AG04450 (cell line): Measurements from ENCODE around the gene CASQ1. TPM values are rescaled to one million over a fixed set of nuclear protein-coding genes. Genes with fewer than 3 reads are reported as not detected.

Source experiments
- CTCF ChIA-PET: fragments of 300-600, 350-600 bp; formaldehyde crosslinking; extraction: SDS; loops from one replicate; lab custom pipeline; 2022; ENCODE audit warnings: antibody characterized with exemption, inconsistent platforms; lab: Charles Lee
- POLR2A ChIA-PET: fragments of 350-600 bp; formaldehyde crosslinking; extraction: SDS; loops from one replicate; lab custom pipeline; 2021; ENCODE audit warnings: antibody characterized with exemption, inconsistent platforms; lab: Yijun Ruan, JAX
- DNase-seq: peaks from one replicate; pipeline ENCODE4 v3.0.0-alpha.2; 2011; ENCODE audit warnings: low read depth, low spot score
- H3K27ac ChIP-seq: one replicate; pipeline ENCODE4 v1.5.1; 2012; ENCODE audit warnings: low read depth, low read length, control low read depth
- H3K27me3 ChIP-seq: one replicate; pipeline ENCODE4 v1.6.0; 2012; ENCODE audit warnings: low read length; ENCODE audit not compliant: control insufficient read depth, insufficient read depth
- H3K4me3 ChIP-seq: 2 replicates; pipeline ENCODE4 v1.5.1; 2011; ENCODE audit warnings: mild to moderate bottlenecking, low read depth, low read length, control low read depth
- H3K9me3 ChIP-seq: 2 replicates; pipeline ENCODE4 v1.5.1; 2012; ENCODE audit warnings: low read length; ENCODE audit not compliant: control insufficient read depth, insufficient read depth
- polyA plus RNA-seq: library from polyadenylated mRNA; depleted of rRNA; stranded (reverse); fragments of >200 nt; gene quantifications from 2 replicates; pipeline ENCODE4 v1.2.3, GENCODE V29; 2011; rRNA removed
- TF ChIP-seq, protein P1 (sequence below): IDR thresholded peaks from 2 replicates; pipeline ENCODE4 v1.5.1; 2011; ENCODE audit warnings: low read depth, low read length, control low read depth, inconsistent platforms

CASQ1 gene
- polyA plus RNA-seq, 1 experiment = 0.17 TPM

DNA sequence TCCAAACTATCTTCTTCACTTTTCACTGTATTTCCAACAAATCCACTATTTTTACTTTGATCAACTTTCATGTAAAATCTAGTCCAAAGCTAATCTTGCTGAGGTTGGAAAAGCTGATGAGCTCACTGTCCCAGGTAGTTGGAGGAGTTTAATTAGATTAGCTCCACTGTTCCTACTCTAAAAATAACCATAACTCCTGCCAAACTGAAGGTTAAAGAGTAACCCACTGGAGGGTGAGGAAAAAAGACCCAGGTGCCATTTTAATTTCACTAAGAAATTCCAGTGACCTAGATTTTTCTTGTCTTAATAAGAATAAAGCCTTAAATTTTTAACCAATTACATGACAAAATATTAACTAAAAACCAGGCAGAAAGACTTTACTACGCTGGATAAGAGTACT is 56.7 kb downstream of the CASQ1 start:
- ChIA-PET POLR2A (no interaction called here), CTCF (interaction anchor here (0.9 to 7.5 kb wide), 5 partner anchors 18 to 56 kb away, joined by 3 to 147 read pairs (median 6); partner anchors contain the start of gene CASQ1)
- Histone ChIP-seq H3K4me3 (no peak overlapping the region), H3K9me3 (no peaks in the 10 kb centered on the region), H3K27me3 (no peaks in the 10 kb centered on the region), H3K27ac (no peak overlapping the region)
- TF ChIP-seq, protein P1, sequence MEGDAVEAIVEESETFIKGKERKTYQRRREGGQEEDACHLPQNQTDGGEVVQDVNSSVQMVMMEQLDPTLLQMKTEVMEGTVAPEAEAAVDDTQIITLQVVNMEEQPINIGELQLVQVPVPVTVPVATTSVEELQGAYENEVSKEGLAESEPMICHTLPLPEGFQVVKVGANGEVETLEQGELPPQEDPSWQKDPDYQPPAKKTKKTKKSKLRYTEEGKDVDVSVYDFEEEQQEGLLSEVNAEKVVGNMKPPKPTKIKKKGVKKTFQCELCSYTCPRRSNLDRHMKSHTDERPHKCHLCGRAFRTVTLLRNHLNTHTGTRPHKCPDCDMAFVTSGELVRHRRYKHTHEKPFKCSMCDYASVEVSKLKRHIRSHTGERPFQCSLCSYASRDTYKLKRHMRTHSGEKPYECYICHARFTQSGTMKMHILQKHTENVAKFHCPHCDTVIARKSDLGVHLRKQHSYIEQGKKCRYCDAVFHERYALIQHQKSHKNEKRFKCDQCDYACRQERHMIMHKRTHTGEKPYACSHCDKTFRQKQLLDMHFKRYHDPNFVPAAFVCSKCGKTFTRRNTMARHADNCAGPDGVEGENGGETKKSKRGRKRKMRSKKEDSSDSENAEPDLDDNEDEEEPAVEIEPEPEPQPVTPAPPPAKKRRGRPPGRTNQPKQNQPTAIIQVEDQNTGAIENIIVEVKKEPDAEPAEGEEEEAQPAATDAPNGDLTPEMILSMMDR = no peak
- no peak for DNase-seq

DNA sequence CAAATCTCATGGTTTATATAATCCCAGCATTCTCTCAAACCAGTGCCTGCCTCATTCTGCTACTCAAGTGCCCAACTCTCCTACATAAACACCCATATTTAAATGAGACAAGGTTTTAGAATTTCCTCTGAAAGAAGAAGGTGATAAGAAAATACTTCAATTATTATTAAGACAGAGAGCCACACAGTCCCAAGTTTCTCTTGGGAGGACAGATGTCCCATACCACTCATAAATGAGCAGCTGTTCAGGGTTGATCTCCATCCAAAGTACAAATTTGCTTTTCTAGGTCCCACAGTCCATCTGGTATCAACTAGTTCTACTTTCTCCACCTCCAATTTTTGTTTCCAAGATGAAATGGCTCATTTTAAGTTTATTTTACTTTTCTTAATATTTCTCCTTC is 60.6 kb downstream of the CASQ1 start:
- H3K27ac ChIP-seq = no peak overlapping the region
- CTCF ChIA-PET = interaction anchor here (1.0 to 8.0 kb wide), 19 partner anchors 9 to 165 kb away, joined by 3 to 147 read pairs (median 19); partner anchors contain the start of genes CASQ1, DCAF8 and IGSF8
- no peak for DNase-seq
- no peaks in the 10 kb centered on the region for H3K9me3 ChIP-seq
- no peak overlapping the region for H3K4me3 ChIP-seq
- no peaks in the 10 kb centered on the region for H3K27me3 ChIP-seq
- TF ChIP-seq, protein P1 = no peak
- POLR2A ChIA-PET = no interaction called here

Other genes starting within 250 kb of the CASQ1 start
- not detected in 2 replicates for gene IGSF9, start 245.0 kb upstream of the CASQ1 start, polyA plus RNA-seq
- 0.11 TPM in 1 of 2 replicates, not detected in the other for gene SLAMF9, start 236.3 kb upstream of the CASQ1 start, polyA plus RNA-seq
- 5.1 and 6.6 TPM in 2 replicates for gene PIGM, start 158.6 kb upstream of the CASQ1 start, polyA plus RNA-seq
- not detected in 2 replicates for gene KCNJ10, start 120.4 kb upstream of the CASQ1 start, polyA plus RNA-seq
- not detected in 2 replicates for gene KCNJ9, start 109.0 kb upstream of the CASQ1 start, polyA plus RNA-seq
- gene IGSF8, start 92.0 kb upstream of the CASQ1 start, polyA plus RNA-seq = 12.7 and 18.8 TPM in 2 replicates
- 6.2 and 6.5 TPM in 2 replicates for gene ATP1A2, start 74.8 kb upstream of the CASQ1 start, polyA plus RNA-seq
- gene ATP1A4, start 39.0 kb upstream of the CASQ1 start, polyA plus RNA-seq = not detected in 2 replicates
- gene PEA15, start 14.8 kb downstream of the CASQ1 start, polyA plus RNA-seq = 512 and 555 TPM in 2 replicates
- 108 and 111 TPM in 2 replicates for gene DCAF8, start 72.0 kb downstream of the CASQ1 start, polyA plus RNA-seq
- gene PEX19, start 94.6 kb downstream of the CASQ1 start, polyA plus RNA-seq = 77.2 and 87.5 TPM in 2 replicates
- 366 and 384 TPM in 2 replicates for gene COPA, start 152.7 kb downstream of the CASQ1 start, polyA plus RNA-seq
- gene NCSTN, start 152.8 kb downstream of the CASQ1 start, polyA plus RNA-seq = 189 and 195 TPM in 2 replicates
- 0.19 and 0.35 TPM in 2 replicates for gene NHLH1, start 176.5 kb downstream of the CASQ1 start, polyA plus RNA-seq
- 3.4 TPM in 2 replicates for gene VANGL2, start 210.0 kb downstream of the CASQ1 start, polyA plus RNA-seq